Fibroblast of villous mesenchyme (primary cell): ENCODE measurements around the gene ACY1. TPM values are rescaled to one million over a fixed set of nuclear protein-coding genes. Genes with fewer than 3 reads are reported as not detected.

Experiments used
- DNase-seq: peaks from one replicate; pipeline ENCODE4 v3.0.0-alpha.2; 2010; ENCODE audit warnings: low read depth
- H3K4me3 ChIP-seq: 2 replicates; pipeline ENCODE4 v1.5.1; 2011; ENCODE audit warnings: low read depth, mild to moderate bottlenecking, low read length
- total RNA-seq: library from RNA; depleted of rRNA; stranded (reverse); fragments of >200 nt; gene quantifications from 2 replicates; pipeline ENCODE4 v1.2.3, GENCODE V29; 2012
- TF ChIP-seq, protein P1 (sequence below): IDR thresholded peaks from 2 replicates; pipeline ENCODE4 v1.5.1; 2012; ENCODE audit warnings: low read depth, mild to moderate bottlenecking, low read length; ENCODE audit not compliant: insufficient read depth

The ACY1 gene
- total RNA-seq, 1 donor = 23.3 TPM

DNA sequence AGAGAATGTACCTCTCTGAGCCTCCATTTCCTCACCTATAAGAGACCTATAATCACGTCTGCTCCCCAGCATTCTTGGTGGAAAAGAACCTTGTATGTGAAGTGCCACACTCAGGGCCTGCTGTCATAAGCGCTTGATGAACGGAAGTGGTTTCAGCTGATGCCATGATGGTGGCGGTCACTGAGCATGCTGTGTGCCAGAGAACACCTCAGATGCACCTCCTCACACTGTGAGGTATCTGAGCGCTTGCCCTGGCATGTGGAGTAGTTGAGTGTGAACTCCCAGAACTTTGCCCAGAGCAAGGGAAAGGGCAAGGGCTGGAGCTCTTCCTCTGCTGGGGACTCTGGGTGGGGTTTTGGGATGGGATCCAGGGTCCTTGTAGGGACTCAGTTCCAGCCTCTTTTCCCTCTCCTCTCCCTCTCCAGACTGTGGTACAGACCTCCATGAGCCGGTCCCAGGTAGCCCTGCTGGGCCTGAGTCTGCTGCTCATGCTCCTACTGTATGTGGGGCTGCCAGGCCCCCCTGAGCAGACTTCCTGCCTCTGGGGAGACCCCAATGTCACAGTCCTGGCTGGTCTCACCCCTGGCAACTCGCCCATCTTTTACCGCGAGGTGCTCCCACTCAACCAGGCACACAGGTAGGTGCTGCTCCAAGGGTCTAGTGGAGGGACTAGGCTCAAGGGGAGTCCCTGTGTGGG is 5.7 kb upstream of the ACY1 start:
- no peak for DNase-seq
- TF ChIP-seq, protein P1, sequence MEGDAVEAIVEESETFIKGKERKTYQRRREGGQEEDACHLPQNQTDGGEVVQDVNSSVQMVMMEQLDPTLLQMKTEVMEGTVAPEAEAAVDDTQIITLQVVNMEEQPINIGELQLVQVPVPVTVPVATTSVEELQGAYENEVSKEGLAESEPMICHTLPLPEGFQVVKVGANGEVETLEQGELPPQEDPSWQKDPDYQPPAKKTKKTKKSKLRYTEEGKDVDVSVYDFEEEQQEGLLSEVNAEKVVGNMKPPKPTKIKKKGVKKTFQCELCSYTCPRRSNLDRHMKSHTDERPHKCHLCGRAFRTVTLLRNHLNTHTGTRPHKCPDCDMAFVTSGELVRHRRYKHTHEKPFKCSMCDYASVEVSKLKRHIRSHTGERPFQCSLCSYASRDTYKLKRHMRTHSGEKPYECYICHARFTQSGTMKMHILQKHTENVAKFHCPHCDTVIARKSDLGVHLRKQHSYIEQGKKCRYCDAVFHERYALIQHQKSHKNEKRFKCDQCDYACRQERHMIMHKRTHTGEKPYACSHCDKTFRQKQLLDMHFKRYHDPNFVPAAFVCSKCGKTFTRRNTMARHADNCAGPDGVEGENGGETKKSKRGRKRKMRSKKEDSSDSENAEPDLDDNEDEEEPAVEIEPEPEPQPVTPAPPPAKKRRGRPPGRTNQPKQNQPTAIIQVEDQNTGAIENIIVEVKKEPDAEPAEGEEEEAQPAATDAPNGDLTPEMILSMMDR = no peak
- no peak overlapping the region for H3K4me3 ChIP-seq

DNA sequence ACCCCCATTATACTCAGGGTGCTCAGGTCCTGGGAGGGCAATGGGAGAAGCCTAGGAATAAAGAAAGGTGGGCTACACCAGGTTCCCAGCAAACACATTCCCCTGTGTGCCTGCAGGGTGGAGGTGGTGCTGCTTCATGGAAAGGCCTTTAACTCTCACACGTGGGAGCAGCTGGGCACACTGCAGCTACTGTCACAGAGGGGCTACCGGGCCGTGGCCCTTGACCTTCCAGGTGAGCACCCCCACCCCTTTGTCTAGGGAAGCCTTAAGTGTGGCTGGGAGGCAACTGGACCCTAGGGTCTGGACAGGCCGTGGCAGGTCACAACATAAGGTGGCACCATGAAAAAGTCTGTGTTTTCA is 5.2 kb upstream of the ACY1 start:
- no peak for DNase-seq
- TF ChIP-seq, protein P1 = no peak

DNA sequence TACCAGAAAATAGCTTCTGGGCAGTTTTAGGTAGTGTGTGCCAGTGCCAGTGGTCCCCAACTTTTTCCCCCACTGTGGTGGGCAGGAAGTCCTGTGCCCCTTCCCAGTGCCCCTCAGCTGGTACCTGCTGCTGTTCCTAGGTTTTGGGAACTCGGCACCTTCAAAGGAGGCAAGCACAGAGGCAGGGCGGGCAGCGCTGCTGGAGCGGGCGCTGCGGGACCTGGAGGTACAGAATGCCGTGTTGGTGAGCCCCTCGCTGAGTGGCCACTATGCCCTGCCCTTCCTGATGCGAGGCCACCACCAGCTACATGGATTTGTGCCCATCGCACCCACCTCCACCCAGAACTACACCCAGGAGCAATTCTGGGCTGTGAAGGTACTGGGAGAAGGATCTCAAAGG is 3.1 kb upstream of the ACY1 start:
- TF ChIP-seq, protein P1 = no peak
- no peak overlapping the region for H3K4me3 ChIP-seq
- DNase-seq = no peak

More for the DNA sequence above, 5.2 kb upstream of the ACY1 start:
- H3K4me3 ChIP-seq = no peak overlapping the region

DNA sequence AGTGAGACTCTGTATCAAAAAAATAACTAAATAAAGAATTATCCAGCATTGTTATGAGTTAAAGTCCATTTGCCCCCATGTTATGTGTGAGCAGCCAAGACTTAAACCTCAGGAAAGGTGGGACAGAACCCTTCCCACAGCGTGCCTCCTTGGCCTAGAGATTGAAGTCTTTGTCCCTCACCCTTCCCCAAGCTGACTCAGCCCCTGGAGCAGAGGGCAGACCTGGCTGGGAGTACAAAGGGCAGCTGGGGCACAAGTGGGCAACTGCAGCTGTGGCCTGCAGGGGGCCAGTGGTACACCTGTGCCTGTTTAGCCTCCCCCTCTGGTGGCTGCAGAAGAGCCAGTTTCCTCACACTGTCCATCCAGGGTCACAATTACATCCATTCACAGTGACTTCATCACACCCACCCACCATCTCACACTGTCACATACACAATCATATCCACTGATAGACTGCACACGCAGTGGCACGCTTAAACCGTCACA is 940 bp upstream of the ACY1 start:
- DNase-seq = no peak
- TF ChIP-seq, protein P1 = peak; percentile 54
- H3K4me3 ChIP-seq = peak overlapping the region; percentile 66

DNA sequence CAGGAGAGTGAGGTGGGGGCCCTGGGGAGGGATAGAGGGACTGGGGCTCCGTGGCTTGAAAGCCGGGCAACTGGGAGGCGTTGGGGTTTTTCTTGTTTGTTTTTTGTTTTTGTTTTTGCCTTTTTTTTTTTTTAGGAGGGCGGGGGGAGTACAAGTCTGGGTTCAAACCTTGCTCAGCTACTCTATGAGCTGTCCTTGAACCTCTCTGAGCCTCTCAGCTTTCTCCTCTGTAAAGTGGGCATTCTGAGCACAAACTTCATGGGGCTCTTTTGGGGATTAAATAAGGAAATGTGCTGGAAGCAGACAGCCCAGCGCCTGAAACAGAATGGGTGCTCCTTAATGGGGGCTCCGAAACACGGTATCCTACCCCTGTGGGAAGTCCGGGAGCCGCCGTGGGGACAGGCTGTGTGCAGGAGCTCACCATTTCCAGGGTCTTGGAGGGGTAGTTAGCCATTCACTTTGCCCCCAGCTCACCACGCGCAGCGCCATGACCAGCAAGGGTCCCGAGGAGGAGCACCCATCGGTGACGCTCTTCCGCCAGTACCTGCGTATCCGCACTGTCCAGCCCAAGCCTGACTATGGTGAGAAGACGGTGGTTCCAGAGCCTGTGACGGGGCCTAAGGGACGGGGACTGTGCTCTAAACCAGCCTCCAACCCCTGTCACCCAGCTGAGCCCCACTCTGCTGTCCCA is 388 bp downstream of the ACY1 start:
- no peak for DNase-seq
- peak overlapping the region; percentile 66 for H3K4me3 ChIP-seq
- TF ChIP-seq, protein P1 = no peak

DNA sequence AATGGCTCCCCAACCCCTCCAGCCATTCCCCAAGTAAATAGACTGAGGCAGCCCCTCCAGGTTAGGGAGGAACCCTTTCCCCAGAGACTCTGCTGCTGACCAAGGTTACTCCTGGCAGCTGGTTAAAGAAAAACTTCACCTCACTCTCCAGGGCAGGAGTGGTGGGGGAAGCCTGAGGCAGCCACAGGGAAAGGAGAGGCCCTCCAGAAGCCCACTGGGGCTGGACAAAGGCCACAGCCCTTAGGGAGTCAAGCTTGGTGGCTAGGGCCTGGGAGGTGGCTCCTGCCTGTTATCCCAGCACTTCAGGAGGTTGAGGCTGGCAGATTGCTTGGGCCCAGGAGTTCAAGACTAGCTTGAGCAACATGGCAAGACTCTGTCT is 923 bp downstream of the ACY1 start:
- no peak for DNase-seq
- TF ChIP-seq, protein P1 = no peak
- H3K4me3 ChIP-seq = peak overlapping the region; percentile 66
